Neutrophil (primary cell): ENCODE measurements around the gene CD19.
"Not testable (repeated sequence)": the region's sequence is repeated elsewhere in the genome, so short reads cannot be mapped to it uniquely, and the experiment has no call there.

ENCODE experiments used
- H3K27ac ChIP-seq: fragments of 200-600 bp; sonication (generic); 2 replicates; pipeline ENCODE4 v1.5.1; 2016; ENCODE audit warnings: mild to moderate bottlenecking, moderate library complexity
- H3K27me3 ChIP-seq: fragments of 200-600 bp; sonication (generic); 2 replicates; pipeline ENCODE4 v1.6.0; 2016; ENCODE audit warnings: mild to moderate bottlenecking
- H3K36me3 ChIP-seq: fragments of 200-600 bp; sonication (generic); 2 replicates; pipeline ENCODE4 v1.5.1; 2017
- H3K4me1 ChIP-seq, 2 experiments: fragments of 200-600 bp in 1 of 2; sonication (generic) in 1 of 2; 1 replicate in 1 of 2; 2 replicates in 1 of 2; pipeline versions ENCODE4 v1.5.1 to v1.6.1; 2013 to 2016; ENCODE audit warnings: low read depth in 1 of 2, low read length in 1 of 2, mild to moderate bottlenecking in 1 of 2, moderate library complexity in 1 of 2; ENCODE audit not compliant: control insufficient read depth in 1 of 2, insufficient read depth in 1 of 2
- H3K4me3 ChIP-seq, 2 experiments: fragments of 200-600 bp in 1 of 2; sonication (generic) in 1 of 2; 1 replicate in 1 of 2; 2 replicates in 1 of 2; pipeline ENCODE4 v1.5.1; 2013 to 2016; ENCODE audit warnings: low read depth in 1 of 2, low read length in 1 of 2, mild to moderate bottlenecking in 1 of 2, moderate library complexity in 1 of 2
- H3K9me3 ChIP-seq: fragments of 200-600 bp; sonication (generic); 2 replicates; pipeline ENCODE4 v1.5.1; 2016
- TF ChIP-seq, protein P1 (sequence below): fragments of 200-600 bp; sonication (generic); IDR thresholded peaks from 2 replicates; pipeline ENCODE4 v1.5.1; 2016; ENCODE audit warnings: antibody characterized with exemption

The CD19 gene

GRCh38 chr16:28931801-28932225, at the start of gene CD19:
Gene CD19 (plus strand): TSS chr16:28931971. CDS start chr16:28932001, 30 bp downstream.
- Histone ChIP-seq H3K4me3 (no peak within 1 kb of the TSS), H3K27me3 (no peaks in the 10 kb centered on the region), H3K4me1 (peaks cover 9 to 13% of the 10 kb centered on the region in 2 experiments), H3K36me3 (no peaks in the 10 kb centered on the region), H3K9me3 (no peaks in the 10 kb centered on the region), H3K27ac (no peak within 1 kb of the TSS)
- TF ChIP-seq, protein P1, sequence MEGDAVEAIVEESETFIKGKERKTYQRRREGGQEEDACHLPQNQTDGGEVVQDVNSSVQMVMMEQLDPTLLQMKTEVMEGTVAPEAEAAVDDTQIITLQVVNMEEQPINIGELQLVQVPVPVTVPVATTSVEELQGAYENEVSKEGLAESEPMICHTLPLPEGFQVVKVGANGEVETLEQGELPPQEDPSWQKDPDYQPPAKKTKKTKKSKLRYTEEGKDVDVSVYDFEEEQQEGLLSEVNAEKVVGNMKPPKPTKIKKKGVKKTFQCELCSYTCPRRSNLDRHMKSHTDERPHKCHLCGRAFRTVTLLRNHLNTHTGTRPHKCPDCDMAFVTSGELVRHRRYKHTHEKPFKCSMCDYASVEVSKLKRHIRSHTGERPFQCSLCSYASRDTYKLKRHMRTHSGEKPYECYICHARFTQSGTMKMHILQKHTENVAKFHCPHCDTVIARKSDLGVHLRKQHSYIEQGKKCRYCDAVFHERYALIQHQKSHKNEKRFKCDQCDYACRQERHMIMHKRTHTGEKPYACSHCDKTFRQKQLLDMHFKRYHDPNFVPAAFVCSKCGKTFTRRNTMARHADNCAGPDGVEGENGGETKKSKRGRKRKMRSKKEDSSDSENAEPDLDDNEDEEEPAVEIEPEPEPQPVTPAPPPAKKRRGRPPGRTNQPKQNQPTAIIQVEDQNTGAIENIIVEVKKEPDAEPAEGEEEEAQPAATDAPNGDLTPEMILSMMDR, result no peak

- Histone ChIP-seq H3K4me3 (no peak overlapping the region), H3K27ac (no peak overlapping the region), H3K27me3 (peaks cover 37% of the 10 kb centered on the region), H3K9me3 (no peaks in the 10 kb centered on the region), H3K4me1 (peaks cover 15 to 17% of the 10 kb centered on the region in 2 experiments), H3K36me3 (no peaks in the 10 kb centered on the region)
- TF ChIP-seq, protein P1, result no peak
Observed at GRCh38 chr16:28882551-28883160, 49.1 kb upstream of the CD19 start.

DNA sequence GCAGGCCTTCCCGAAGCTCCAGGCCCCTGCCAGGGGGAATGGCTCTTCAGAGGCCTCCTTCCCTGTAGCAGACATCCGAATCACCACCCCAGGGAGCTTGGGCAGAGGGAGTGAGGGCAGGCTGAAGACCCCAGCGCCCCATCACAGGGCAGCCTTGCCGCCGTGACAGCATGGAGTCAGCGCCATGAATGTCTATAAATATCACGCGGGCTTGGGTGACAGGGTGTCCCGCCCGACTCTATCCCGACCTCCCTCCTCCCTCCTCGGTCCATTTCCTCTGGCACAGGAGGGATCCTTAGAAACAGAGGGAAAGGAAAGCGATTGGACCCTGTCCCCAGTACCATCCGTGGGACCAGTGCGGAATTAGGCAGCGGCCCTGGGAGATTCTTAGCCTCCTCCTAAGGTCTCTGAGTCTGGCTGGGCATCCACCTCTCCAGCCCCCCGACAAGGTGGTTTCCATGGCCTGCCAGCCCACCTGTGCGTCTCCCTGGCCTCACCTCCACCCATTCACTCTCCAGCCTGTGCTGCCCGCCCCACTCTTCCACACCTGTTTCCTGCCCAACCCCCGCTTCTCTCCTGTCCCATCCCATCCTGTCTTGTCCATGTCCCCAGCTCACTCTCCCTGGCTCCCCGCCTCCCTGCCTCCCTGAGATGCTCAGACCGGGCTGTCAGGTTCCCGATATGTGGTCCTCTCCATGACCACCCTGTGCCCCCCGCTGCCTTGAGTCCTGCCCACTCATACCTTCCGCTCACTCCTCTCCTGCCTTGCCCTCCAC, 48.4 kb upstream of the CD19 start:
- Histone ChIP-seq H3K36me3 (no peaks in the 10 kb centered on the region), H3K27me3 (peaks cover 34% of the 10 kb centered on the region), H3K27ac (no peak overlapping the region), H3K4me1 (peaks cover 15 to 17% of the 10 kb centered on the region in 2 experiments), H3K9me3 (no peaks in the 10 kb centered on the region), H3K4me3 (no peak overlapping the region)
- TF ChIP-seq, protein P1, result no peak

DNA sequence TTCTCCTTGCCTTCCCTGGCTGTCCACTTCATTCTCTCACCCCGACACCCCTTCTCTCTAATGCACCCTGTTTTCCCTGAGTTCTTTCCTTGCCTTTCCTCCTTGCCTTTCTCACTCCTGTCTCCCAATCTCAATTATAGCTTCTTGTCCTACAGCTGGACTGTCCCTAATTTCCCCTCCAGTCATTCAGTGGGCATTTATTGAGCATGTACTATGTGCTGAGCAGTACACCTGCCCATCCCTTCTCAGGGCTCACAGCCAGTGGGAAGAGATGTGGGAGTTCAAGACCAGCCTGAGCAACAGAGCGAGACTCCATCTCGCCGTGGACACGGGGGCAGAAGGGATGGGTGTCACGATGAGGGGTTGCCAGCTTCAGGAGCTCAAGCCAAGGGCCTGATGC, 47.7 kb upstream of the CD19 start:
- H3K4me1 ChIP-seq, result peaks cover 15 to 17% of the 10 kb centered on the region in 2 experiments
- peaks cover 28% of the 10 kb centered on the region for H3K27me3 ChIP-seq
- H3K36me3 ChIP-seq, result no peaks in the 10 kb centered on the region
- H3K27ac ChIP-seq, result no peak overlapping the region
- H3K4me3 ChIP-seq, result no peak overlapping the region
- TF ChIP-seq, protein P1, result no peak
- H3K9me3 ChIP-seq, result no peaks in the 10 kb centered on the region

- Histone ChIP-seq H3K4me3 (no peak overlapping the region), H3K9me3 (no peaks in the 10 kb centered on the region), H3K36me3 (no peaks in the 10 kb centered on the region), H3K27ac (no peak overlapping the region), H3K27me3 (no peaks in the 10 kb centered on the region), H3K4me1 (no peaks in the 10 kb centered on the region)
- TF ChIP-seq, protein P1, result no peak
Observed at GRCh38 chr16:28886945-28887344, 44.8 kb upstream of the CD19 start.

- H3K4me1 ChIP-seq, H3K4me3 ChIP-seq, H3K27ac ChIP-seq, H3K27me3 ChIP-seq, H3K9me3 ChIP-seq, H3K36me3 ChIP-seq: not testable (repeated sequence)
Observed at GRCh38 chr16:28890355-28890754, 41.4 kb upstream of the CD19 start.
